GM18873 (cell line): Measurements from ENCODE around the gene ARFRP1.

ENCODE experiments used
- ATAC-seq: cut with Tn5 transposase; IDR thresholded peaks from one replicate; pipeline ENCODE4 v1.9.1; 2021; ENCODE audit warnings: mild to moderate bottlenecking, moderate library complexity, moderate number of reproducible peaks; ENCODE audit not compliant: unreplicated experiment, low FRiP score

Gene ARFRP1

DNA sequence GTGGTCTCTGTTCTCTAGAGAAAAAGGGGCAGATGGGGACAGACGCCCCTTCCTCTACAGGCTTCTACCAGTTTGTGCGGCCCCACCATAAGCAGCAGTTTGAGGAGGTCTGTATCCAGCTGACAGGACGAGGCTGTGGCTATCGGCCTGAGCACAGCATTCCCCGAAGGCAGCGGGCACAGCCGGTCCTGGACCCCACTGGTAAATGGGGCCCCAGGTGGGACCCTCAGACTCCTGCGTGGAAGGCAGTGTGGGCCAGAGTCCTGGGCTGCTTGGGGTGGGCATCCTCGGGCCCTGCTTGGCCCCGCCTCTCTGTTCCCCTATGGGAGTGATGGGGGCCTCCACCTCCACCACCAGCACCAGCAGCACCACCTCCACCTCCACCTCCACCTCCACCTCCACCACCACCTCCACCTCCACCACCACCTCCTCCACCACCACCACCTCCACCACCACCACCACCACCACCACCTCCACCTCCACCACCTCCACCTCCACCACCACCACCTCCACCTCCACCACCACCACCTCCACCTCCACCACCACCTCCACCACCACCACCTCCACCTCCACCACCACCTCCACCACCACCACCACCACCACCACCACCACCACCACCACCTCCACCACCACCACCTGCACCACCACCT lies 14.6 kb downstream of the ARFRP1 start:
- ATAC-seq: no peak

DNA sequence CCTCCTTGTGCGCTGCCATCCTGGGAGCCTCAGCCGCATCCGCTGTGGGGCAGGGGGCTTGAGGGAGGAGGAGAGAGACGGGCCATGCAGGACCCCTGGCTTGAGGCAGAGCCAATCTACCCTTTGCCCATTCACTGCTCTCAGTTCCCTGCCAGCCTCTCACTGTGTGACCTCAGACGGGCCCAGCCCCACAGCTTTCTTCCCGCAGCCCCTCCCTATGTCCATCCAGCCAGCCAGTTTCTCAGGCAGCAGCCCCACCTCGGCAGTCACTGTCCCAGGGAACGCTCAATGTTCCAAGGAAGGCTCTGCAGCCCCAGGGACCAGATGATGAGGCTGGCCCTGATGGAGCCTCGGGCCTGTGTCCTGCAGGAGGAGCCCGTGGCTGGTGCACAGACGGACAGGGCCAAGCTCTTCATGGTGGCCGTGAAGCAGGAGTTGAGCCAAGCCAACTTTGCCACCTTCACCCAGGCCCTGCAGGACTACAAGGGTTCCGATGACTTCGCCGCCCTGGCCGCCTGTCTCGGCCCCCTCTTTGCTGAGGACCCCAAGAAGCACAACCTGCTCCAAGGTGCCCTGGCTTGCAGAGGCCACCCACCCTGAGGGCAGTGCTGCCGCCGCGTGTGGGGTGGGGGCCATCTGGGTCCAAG lies 15.2 kb downstream of the ARFRP1 start:
- no peak for ATAC-seq

DNA sequence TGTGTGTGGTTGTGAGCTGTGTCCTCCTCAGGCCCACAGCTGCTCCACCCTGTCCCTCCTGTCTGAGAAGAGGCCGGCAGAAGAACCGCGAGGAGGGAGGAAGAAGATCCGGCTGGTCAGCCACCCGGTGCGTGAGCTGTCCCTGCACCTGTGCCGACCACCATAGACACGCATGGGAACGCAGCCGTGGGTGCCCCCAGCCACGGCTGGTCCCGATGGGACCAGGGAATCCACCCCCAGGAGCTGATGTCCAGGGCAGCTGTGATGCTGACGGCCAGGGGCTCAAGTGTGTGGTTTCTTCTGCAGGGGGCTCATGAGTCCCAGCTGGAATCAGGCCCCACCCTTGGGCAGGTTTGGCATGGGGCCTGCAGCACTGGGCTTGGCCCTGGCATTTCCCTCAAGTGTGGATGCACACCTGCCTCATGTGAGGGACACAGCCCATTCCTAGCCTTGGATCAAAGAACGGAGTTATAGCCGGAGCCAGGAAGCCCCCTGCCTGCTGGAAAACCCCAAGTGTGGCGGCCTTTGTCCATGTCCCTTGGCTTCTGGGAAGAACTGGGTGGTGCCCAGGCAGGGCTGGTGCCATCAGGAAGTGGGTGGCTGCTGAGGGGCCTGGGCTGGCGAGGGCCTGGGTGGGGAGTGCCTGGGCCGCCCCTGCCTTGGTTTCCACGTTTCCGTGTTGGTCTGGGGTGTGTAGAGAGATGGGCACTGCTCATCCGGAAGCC lies 15.9 kb downstream of the ARFRP1 start:
- no peak for ATAC-seq

DNA sequence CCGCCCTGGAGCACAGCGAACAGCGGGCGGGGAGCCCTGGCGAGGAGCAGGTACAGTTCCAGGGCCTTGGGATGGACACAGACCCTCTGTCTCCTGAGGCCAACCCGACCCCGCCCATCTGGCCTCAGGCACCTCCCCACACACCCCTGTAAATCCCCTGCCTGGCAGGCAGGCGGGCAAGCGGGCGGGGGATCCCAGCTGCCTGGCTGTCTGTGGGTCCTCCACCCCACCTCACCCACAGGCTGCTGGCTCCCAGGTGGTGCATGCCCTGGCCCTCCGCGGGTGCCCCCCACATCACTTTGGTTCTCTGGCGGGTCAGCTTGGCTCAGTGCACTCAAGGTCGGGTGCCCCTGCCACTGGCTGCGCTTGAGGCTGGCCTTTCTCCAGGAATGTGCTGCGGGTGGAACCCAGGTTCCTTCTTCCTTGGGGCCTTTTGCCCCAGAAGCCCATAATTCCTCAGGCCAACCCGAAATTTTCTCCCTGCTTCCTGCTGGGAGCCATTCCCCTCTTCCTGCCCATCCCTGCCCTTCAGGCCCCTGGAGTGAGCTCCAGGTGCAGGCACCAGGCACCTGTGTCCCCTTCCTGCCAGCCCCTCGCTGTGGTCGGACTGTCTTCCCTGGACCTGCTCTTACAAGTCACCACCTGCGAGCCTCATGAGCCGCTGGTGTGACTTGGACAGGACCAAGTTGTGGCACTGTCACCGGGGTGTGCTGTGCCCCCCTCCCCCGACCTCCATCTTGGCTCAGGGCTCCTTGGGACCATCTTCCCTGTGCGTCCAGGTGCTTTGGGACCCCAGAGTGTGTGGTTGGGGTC lies 16.7 kb downstream of the ARFRP1 start:
- ATAC-seq: no peak

DNA sequence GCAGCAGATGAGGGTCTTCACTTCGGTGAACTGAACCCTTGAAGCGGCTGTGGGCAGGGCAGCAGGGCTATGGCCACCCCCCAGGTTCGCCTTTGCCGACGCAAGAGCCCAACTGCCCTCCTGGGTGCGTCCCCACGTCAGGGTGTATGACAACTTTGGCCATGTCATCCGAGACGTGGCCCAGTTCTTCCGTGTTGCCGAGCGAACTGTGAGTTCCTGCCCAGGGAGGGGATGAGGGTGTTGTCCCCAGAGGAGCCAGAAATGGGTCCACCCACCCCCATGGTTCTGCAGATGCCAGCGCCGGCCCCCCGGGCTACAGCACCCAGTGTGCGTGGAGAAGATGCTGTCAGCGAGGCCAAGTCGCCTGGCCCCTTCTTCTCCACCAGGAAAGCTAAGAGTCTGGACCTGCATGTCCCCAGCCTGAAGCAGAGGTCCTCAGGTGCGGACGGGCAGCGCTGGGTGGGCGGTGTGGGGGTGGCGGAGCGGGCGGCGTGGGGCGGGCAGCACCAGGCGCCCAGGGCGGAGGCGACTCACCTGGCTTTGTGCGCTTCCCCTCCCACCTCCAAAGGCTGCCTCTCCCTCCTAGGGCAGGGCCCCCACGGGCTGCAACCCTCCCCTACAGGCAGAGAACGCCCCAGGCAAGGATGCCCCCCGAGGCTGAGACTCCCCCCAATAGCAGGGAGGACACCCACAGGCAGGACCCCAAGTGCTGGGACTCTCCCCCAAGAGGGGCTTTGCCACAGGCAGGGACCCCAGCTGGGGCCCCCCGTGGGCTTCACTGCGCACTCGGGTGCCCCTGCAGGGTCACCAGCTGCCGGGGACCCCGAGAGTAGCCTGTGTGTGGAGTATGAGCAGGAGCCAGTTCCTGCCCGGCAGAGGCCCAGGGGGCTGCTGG lies 17.5 kb downstream of the ARFRP1 start:
- ATAC-seq: no peak

DNA sequence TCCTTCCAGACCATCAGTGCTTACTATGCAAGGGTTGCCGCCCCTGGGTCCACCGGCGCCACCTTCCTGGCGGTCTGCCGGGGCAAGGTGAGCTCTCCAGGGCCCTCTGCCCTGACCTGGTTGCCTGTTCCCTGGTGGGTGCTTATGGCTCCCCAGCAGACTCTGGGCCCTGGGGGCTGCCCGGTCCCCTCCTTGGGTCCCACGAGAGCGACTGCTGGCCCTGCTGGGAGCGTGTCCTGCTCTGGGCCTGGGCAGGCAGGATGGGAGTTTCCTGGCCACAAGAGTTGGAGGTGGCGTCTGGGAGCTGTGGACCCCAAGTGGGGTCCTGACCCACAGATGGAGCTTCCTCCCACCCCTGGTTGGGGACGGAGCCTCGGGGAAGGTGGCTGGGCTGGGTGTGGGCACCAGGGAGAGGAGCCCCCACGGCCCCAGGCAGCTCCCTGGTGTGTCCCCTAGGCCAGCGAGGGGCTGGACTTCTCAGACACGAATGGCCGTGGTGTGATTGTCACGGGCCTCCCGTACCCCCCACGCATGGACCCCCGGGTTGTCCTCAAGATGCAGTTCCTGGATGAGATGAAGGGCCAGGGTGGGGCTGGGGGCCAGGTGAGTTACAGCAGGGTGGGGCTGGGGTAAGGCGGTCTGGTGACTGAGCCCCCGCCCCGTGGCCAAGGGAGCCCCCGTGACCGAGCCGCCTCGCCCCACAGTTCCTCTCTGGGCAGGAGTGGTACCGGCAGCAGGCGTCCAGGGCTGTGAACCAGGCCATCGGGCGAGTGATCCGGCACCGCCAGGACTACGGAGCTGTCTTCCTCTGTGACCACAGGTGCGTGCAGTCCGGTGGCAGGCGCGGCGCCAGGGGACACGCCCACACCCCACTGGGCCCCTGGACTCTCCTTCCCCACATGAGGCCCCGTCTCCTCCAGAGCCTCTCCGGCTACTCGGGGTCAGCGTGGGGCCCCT lies 18.5 kb downstream of the ARFRP1 start:
- no peak for ATAC-seq

DNA sequence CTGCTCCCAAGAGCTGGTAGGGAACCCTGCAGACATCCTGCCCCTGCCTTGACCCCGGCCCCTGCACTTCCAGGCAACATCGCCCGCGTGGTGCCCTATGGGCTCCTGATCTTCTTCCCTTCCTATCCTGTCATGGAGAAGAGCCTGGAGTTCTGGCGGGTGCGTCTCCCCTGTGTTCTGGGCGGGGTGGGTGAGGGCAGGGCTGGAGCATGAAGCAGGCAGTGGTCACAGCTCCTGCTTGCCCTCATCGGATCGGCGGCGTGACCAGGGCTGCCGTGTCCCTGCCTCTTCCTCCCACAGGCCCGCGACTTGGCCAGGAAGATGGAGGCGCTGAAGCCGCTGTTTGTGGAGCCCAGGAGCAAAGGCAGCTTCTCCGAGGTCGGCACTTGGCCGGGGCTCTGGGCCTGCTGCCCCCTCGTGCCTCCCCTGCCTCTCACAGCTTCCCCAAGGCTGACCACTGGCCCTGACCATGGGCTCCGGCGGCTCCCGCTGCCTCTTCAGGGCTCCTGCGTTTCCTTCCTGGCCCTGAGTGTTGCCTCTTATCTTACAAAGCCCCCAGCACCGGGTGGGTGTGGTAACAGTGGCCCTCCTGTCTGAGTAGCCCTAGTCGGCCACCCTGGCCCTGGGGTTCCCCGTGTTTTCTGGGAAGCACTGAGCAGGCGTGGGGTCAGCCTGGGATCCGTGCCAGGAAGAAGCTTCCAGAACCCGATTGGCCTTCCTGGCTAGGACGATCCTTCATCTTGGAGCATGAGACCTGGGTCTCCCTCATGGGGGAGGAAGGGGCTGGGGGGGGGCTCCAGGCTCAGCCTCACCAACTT lies 19.3 kb downstream of the ARFRP1 start:
- ATAC-seq: no peak

DNA sequence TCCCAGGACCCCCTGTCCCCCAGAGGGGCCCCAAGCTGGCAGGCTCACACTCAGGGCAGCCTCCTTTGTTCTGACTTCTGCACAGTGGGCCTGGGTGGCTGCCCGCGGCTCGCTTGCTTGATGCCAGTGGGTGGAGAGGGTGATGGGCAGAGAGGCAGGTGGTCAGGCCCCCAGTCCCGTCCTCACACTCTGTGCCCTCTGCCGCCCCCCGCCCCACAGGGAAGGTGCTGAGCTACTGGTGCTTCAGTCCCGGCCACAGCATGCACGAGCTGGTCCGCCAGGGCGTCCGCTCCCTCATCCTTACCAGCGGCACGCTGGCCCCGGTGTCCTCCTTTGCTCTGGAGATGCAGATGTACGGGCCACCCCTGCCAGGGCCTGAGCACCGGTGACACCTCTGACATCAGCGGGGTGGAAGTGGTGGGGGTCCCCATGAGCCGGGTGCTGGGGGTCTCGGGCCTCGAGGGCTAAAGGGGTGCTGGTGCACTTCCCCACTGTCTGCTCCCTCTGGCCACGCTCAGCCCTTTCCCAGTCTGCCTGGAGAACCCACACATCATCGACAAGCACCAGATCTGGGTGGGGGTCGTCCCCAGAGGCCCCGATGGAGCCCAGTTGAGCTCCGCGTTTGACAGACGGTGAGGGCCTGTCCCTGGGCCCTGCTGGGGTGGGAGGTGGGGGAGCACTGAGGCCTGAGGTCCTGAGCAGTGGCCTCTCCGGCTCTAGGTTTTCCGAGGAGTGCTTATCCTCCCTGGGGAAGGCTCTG lies 20.2 kb downstream of the ARFRP1 start:
- no peak for ATAC-seq

DNA sequence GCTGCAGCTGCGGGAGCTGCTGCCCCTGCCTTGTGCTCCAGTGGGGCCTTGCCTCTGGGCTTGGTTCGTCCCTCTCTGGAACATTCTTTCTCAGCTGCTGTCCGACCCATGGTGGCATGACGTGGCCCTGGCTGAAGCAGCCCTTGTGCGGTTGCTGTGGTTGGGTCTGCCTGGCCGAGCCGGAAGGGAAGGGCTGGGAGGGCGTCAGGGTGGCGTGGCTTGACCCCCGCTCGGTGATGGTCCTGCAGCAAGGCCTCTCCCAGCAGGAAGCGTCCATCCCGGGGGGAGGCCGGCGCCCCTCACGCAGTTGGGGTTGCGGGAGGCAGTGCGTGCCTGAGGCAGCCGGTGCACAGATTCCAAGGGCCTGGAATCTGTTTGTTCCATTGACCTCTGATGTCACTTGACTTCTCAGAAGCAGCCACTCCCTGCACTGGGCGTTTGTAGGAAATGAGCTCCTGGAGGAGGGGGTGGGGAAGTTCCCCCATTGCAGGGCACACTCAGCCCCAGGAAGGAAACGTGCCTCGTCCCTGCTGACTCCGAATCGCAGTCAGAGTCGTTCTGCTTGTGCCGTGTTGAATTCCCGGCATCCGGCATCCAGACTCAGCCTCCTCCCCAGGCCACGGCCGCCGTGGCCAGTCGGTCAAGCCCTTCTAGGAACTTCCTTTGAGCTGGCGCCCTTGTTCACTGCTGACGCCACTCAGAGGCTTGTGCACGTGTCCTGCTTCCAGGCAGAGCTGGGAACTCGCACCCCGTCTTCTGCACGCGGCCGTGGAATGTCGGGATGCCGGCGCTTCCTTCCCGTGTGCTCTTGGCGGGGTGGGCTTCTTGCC lies 21.1 kb downstream of the ARFRP1 start:
- no peak for ATAC-seq

DNA sequence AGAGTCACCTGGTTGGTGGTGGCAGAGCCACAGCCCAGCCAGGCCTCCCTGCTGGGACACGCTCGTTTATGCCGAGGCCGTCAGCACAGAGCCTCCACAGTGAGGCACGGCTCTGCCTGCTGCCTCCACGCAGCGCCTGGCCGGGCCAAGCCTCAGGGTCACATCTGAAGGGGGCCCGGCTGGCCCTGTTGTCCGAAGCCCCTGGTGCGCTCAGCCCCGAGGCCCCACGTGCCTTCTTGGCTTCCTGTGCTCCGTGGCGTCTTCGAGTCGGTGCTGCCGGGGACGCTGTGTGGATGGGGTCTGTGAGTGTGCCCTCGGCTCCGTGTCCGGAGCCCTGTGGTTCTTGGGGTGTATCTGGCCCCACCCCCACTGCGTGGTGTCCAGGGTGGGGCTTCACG lies 21.7 kb downstream of the ARFRP1 start:
- ATAC-seq: no peak

DNA sequence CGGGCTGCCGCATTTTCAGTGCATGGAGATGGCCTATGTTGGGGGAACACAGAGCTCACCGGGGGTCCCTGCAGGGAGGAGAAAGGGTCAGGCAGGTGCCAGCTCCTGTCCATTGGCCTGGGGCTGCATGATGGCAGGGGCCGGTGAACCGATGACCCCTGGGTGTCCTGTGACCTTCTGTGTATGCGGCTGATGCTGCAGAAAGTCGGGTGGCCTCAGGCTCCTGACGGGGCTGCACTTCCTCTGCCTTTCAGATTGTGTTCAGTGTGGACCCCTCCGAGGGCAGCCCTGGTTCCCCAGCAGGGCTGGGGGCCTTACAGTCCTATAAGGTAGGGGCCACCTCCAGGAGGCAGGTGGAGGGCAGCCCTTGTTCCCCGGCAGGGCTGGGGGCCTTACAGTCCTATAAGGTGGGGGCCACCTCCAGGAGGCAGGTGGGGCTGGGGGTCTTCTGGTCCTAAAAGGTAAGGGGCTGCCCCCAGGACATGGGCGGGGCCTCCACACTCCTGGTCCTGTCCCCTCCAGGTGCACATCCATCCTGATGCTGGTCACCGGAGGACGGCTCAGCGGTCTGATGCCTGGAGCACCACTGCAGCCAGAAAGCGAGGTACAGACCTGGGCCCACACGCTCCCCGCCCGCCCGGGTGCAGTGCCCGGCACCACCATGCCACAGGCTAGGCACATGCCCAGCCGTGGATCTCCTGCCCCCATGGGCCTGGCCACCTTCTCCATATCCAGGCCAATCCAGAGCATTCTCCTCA lies 22.3 kb downstream of the ARFRP1 start:
- ATAC-seq: no peak

DNA sequence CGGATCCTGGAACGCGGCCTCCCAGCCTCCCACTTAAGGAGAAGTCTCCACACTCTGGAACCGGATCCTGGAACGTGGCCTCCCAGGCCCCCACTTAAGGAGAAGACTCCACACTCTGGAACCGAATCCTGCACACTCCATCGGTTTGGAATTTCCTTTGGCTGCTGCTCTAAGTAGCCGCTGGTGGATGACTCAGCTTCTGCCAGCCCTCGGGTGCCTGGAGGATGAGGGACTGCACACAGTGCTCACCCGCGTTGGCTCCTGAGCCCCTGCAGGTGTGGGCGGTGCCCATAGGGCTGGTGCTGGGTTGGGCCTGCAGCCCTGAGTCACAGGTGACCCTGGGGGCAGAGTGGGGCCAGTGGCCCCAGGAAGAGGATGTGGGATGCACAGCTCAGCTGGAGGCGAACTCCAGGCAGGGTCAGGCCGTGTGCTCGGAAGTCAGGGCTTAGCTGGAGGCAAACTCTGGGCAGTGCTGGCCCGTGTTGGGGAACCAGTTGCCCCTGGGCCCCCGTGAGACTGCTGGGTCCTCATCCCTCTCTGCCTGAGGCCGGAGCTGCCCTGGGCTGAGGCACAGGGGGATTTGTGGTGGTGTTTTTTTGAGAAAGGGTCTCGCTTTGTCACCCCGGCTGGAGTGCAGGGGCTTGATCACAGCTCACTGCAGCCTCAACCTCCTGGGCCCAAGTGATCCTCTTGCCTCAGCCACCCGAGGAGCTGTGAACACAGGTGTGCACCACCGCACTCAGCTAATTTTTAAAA lies 25.2 kb downstream of the ARFRP1 start:
- ATAC-seq: no peak

DNA sequence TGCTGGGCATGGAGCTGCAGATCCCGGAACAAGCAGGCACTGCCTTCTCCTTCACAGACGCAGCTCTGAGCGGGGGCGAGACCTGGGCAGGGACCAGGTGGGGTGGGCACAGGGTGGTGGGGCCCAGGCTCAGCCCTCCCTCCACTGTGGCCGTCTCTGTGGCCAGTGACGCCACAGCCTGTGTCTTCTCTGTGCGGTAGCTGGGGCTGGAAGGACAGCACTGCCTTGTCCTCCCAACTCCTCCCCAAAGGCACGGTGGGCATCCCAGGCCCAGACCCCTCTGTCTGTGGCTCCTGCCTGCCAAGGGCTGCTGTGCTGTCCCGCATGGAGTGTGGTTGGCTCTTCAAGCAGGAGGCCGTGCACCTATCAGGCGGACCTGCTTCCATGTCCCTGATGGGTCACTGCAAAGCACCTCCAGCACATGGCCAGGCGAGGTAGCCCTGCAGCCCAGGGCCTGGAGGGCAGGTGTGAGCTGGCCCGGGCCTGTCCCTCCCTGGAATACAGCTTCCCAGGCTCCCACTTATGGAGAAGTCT lies 26.1 kb downstream of the ARFRP1 start:
- no peak for ATAC-seq

DNA sequence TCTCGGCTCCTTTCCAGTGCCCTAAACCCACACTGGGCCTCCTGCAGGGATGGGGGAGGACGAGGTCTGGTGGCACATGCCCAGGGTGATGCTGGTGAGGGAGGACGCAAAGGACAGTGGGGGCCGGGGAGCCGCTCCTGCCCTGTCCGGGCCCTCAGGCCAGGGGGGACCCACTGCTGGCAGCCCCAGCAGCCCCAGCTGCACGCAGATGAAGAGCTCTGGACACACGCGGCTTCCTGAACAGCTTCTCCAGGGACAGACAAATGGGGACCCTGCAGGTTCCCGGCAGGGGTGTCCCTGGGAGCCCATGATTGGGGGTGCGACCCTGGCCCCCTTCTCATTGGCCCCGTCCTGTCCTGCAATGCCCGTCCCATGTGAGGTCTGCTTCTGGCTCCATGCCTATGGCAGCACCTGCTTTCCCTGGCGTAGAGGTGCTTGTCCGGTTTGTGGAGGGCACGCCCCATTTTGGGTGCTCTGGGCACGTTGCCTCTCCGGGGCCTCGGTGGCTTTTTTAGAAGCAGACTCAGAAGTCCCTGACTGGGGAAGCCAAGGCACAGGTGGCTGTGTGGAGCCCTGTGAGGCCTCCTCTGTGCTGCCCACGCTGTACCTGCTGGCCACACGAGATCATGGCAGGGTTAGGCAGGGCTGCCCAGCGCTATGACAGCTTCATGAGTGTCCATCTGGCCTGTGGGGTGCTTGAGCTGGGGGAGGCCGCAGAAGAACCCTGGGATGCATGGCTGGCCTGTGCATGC lies 26.7 kb downstream of the ARFRP1 start:
- ATAC-seq: no peak
